Activated naive CD8-positive, alpha-beta T cell treated with anti-CD3 and anti-CD28 coated beads, Interleukin-2, amount 50 U/mL, for 16 hours (primary cell): Measurements from ENCODE around the gene ZNF195.
"Not testable (repeated sequence)": the region's sequence is repeated elsewhere in the genome, so short reads cannot be mapped to it uniquely, and the experiment has no call there.

Experiments
- DNase-seq: peaks from one replicate; pipeline ENCODE4 v3.0.0-alpha.2; 2020; ENCODE audit warnings: low read depth, low spot score

Gene ZNF195

DNA sequence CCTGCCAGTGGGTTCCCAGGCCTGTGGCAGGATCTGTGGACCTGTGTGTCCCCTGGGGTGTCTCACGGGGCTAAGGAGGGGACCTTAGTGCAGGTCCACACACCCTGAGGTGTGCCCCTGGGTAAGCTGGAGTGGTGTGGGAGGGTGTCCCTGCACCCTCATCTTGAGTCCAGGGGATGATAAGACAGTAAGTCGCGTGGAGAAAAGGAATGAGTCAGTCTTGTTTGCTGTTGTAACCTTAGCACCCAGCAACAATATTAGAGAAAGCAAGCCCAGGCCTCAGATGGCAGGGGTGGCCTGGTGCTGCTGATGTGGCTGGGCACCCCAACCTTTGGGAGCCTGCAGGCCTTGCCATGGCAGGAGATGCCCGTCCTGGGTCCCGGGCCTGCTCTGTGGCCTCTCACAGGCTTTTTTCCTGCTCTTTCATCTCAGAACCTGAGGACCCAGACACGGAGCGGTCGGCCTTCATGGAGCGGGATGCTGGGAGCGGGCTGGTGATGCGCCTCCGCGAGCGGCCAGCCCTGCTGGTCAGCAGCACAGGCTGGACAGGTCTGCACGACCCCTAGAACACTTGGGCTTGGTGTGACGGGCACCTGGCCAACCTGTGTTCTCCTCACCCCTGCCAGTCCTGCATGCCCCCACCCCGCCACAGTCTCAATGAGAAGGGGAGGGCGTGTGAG lies 23.4 kb upstream of the ZNF195 start:
- not testable (repeated sequence) for DNase-seq

DNA sequence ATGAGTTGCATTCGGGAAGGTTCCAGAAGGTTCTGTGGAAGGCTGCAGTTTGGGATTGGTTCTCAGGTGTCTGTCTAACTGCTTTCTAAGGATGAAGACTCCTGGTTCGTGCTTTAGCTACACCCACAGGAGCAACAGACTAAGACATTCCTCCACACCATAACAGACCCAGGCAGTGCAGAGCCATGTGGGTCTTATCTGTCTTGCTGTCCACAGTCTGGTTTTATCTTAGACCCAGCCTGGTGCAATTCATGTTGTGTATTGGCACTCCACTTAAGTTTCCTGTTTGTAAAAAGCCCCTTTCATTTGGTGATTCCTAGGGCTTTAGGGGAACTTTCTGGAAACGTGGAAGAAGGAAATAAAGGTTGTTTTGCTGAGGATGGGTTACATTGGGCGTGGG lies 22.1 kb upstream of the ZNF195 start:
- DNase-seq = not testable (repeated sequence)

DNA sequence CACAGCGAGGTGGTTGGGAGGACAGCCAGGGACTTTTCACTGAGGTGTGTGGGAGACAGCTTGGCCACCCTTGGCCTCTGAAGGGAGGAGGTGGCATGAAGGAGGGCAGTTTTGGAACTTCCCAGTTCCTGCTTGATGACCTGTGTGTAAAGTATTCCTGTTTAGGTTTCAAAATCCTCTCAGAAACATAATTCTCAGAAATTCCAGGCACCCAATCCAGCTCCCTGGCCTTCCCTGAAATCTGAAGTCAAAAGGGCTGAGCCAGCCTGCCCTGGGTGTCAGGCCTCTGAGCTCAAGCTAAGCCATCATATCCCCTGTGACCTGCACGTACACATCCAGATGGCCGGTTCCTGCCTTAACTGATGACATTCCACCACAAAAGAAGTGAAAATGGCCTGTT lies 19.6 kb upstream of the ZNF195 start:
- not testable (repeated sequence) for DNase-seq

DNA sequence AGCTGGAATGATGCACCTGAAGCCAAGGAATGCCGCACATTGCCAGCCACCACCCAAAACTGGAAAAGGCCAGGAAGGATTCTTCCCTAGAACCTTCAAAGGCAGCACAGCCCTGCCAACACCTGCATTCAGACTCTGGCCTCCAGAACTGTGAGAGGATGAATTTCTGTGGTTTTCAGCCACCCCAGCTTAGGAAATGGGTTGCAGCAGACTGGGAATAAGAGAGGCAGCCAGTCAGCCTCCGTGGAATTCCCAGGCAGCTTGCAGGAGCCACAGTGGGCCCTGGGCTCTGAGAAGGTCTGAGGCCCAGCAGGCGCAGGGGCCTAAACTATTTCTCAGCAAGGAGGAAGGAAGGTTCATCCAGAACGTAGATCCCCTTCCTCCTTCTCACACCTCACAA lies 19.2 kb upstream of the ZNF195 start:
- DNase-seq = not testable (repeated sequence)

DNA sequence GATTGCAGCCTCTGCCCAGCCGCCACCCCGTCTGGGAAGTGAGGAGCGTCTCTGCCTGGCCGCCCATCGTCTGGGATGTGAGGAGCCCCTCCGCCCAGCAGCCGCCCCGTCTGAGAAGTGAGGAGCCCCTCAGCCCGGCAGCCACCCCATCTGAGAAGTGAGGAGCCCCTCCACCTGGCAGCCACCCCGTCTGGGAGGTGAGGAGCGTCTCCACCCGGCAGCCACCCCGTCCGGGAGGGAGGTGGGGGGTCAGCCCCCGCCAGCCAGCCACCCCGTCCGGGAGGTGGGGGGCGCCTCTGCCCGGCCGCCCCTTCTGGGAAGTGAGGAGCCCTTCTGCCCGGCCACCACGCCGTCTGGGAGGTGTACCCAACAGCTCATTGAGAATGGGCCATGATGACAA lies 18.3 kb upstream of the ZNF195 start:
- DNase-seq = not testable (repeated sequence)

DNA sequence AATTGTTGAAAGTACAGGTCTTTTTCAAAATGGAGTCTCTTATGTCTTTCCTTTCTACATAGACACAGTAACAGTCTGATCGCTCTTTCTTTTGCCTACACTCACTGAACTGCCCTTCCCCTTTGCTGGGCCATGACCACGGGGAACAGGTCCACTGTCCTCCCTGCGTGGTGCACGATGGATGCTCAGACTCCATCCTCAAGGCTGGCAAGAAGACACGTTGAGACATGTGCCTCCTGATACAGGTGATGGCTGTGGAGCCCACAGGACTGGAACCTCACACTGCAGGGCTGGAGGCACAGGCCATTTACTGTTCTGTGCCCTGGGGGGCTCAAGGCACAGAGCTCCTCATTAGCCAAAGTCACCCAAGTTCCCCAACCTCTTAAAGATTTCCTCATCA lies 16.5 kb upstream of the ZNF195 start:
- DNase-seq = not testable (repeated sequence)

DNA sequence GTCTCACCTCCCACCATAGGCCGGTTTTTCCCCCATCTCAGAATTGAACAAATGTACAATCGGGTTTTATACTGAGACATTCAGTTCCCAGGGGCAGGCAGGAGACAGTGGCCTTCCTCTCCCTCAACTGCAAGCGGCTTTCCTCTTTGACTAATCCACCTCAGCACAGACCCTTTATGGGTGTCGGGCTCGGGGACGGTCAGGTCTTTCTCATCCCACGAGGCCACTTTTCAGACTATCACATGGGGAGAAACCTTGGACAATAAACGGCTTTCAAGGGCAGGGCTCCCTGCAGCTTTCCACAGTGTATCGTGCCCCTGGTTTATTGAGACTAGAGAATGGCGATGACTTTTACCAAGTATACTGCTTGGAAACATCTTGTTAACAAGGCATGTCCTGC lies 16.0 kb upstream of the ZNF195 start:
- DNase-seq = not testable (repeated sequence)

DNA sequence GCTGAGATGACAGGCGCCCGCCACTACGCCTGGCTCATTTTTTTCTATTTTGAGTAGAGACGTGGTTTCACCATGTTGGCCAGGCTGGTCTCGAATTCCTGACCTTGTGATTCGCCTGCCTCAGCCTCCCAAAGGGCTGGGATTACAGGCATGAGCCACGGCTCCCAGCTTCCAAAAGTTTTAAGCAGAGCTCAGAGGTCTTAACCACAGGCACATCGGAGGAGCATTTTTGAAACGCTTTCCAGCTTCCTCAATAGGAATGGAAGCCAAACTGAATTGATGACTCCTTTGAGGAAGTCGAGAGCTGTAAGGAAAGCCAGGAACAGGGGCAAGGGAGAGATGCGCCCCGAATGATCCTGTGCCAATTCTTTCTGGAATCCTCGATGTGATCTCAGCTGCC lies 14.5 kb upstream of the ZNF195 start:
- DNase-seq = not testable (repeated sequence)

DNA sequence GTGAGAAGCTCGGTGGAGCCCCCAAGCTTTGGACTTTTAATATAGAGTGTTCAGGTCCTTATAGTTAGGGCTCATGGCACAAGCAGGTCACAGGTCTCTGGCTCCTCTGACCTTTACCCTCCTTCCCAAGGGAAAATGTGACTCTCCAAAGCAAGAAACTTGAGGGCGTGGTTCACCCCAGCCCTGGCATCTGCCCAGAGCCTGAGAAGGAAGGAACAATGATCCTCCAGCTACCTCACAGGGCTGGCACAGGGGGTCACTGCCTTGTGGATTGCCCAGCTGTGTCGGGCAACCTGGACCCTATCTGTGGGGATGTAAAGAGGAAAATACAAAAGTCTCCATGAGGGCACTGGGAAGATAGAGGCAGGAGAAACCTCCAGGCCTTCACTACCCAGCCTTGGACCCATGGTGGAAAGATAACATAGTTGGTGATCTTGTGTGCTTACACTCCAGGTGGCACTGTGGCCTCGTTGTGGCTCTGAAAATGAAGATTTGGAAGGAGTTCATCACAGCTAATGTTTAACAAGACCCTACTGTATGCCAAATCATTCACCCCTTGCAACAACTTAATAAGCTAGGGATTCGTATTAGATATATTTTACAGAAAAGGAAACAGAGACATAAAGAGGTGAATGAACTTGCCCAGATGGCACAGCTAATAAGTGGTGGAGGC lies 3.8 kb upstream of the ZNF195 start:
- no peak for DNase-seq

DNA sequence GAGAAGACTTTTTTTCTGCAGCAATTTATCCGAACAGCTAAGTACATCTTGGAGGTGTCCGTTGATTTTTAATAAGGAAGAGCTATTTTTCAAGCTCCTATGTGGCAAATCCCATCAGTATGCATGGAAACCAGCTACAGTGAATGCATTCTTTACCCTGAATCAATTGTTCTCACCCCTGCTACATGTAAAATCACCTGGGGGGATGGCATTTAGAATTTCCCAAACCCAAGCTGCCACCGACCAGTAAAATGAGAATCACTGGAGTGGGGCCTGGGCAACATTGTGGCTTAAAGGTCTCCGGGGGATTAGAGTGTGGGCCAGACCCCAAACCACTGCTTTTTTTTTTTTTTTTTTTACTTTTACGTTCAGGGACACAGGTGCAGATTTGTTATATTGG lies 2.8 kb upstream of the ZNF195 start:
- no peak for DNase-seq

DNA sequence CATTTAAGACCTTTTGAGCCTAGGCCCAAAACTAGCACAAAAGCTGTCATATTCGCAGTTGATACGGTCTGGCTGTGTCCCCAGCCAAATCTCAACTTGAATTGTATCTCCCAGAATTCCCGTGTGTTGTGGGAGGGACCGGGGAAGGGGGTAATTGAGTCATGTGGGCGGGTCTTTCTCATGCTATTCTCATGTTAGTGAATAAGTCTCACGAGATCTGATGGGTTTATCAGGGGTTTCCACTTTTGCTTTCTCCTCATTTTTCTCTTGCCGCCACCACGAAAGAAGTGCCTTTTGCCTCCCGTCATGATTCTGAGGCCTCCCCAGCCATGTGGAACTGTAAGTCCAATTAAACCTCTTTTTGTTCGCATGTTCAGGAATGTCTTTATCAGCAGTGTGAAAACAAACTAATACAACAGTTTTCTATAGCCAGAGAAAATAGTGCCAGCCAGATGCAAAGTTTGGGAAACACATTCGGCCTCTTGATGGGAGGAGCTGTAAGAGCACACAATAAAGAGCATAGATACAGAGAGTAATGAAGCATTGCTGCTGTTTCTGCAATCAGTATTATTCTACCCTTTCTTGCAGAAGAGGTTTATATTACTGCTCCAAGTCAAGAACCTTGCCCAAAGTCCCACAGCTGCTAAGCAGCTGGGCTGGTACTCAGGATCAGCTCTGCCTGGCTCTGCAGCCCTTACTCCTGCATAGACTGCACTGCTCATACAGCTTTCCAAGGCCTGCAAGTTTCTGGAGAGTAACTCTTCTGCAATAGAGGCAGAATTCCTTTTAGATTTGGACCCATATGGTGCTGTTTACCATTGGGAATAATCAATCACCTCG lies 2.0 kb upstream of the ZNF195 start:
- no peak for DNase-seq

DNA sequence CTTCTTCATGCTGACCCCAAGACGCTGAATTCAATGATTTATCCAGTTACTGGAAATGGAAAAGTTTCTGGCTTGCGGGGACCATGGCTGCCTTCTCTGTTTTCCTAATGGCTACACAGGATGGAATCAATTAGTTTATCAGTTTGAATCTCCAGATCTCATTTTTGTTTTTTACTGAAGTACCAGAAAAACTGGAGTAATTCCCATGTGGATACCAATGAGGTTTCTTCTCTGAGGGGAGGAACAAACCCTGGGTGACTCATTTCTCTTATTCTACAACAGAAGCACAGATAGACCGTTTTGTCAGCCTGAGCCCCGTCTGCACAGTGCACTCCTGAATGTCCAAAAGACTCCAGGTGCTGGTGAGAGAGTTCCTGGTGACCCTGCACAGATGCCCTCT lies 3.4 kb downstream of the ZNF195 start:
- DNase-seq = no peak

DNA sequence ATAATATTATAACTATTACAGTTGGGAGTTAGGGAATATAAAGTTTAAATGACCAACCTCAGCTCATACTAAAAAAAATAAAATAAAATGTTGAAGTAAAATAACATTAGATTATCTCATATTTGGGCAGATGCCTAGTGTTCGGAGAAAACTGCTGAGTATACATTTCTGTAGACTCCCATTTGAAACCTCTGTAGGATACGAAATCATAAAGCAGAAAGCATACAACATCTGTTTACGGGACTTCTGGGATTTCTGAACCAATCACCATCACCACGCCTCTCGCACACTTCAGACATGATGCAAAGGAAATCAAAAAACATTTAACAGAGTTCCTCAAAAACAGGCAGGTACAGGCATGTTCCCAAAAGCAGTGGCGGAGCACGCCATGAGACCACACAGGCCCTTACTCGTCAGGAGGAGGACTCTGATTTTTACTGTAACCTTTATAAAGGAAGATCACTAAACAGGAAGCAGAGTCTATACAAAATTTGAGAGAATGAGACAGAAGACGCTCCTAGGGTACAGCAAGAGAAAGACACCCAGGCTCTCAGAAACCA lies 8.6 kb downstream of the ZNF195 start:
- no peak for DNase-seq

DNA sequence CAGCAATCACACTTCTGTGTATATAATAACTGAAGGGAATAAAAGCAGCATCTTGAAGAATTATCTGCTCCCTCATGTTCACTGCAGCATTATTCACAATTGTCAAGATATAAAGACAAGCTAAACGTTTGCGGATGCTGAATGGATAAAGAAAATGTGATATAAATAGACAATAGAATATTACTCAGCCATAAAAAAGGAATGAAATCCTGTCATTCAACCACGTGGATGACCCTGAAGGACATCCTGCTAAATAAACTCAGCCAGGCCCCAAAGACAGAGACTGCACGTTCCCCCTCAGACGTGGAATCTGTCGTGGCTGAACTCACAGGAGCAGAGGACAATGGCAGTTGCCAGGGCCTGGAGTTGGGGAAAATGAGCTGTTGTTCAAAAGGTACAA lies 9.6 kb downstream of the ZNF195 start:
- DNase-seq = no peak

DNA sequence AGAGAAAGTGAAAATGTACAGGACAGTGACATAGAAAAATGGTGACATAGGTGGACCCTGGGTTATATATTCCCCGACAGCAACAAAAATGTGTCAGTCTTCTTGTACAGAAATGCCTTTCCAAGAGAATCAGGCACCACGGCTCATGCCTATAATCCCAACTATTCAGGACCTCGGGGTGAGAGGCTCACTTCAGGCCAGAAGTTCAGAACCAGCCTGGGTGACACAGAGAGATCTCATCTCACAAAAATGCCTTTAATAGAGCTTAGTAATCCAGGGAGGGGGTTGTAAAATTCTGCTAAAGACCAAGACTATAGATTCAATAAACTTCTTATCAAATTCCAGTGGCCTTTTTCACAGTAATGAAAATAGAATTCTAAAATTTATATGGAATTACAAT lies 10.7 kb downstream of the ZNF195 start:
- DNase-seq = no peak

DNA sequence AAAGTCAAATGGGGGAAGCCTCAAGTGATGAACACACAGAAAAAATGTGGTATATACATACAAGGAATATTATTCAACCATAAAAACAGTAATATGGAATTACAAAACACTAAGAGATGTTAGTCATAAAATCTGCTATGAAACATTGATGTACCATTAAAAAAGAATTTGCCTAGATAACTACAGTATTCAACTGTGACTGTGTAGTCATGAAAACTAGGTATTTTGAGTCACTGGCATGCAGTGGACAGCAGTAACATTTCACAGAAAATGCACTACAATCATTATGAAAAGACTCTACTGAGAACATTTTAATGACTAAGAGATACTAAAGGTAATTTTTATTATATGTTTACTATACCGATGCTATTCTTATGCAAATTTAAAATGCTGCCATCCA lies 11.7 kb downstream of the ZNF195 start:
- no peak for DNase-seq

DNA sequence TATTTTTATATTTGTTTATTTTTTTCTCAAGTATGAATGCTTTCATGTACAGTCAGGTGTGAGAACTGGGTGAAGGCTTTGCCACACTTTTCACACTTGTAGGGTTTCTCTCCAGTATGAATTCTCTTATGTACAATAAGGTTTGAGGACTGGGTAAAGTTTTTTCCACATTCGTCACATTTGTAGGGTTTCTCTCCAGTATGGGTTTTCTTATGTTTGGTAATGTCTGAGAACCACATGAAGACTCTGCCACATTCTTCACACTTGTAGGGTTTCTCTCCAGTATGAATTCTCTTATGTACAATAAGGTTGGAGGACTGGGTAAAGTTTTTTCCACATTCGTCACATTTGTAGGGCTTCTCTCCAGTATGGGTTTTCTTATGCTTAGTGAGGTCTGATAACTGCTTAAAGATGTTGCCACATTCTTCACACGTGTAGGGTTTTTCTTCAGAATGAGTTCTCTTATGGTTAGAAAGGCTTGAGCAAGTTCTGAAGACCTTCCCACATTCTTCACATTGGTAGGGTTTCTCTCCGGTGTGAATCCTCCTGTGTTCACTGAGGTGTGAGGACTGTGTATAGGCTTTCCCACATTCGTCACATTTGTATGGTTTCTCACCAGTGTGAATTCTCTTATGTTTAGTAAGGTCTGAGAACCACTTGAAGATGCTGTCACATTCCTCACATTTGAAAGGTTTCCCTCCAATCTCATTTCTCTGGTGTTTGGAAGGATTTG lies 19.7 kb downstream of the ZNF195 start:
- no peak for DNase-seq

DNA sequence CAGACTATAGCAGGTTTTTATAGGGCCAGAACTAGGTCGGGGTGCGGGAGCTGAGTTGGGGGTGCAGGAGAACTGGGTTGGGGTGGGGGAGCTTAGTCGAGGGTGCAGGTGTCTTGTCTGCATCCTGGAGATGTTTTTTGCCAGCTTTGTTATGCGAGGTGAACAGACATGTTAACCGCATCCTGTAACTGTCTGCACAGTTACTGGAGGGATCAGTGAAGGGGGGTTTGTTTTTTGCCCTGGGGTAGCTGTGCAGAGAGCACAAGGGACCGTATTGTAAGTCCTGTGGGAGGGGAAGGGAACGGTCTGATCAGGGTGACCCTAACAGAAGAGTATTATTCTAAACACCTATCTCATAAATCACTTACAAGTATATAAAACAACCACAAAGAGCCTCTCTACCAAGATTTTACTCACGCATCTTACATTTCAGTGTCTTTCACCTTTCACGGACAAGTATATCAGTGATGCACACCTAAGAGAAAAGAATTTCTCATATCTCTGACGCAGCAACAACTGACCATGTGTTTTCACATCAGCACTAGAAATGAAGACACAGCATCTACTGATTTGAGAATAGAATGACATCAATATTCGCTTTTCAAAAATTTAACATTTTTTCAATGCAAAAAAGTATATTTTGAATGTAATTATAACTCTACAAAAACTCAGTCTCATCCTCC lies 20.8 kb downstream of the ZNF195 start:
- DNase-seq = no peak

DNA sequence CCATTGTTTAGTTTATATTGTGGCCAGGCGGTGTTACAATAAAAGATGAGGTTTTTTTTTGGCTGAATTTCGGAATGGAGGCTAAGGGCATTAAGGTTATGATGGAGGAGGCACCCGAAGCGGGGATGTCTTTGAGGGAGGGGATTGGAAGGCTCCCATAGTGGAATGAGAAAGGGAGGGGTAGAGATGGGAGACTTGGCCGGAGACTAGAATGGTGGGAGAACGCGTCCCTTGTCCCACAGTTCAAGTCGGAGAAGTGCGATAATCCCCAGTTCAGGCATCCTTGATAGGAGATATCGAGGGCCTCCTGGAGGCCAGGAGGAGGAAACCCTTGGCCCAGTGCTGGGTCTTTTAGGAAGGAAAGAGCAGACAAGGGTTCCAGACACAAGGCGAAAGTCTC lies 21.6 kb downstream of the ZNF195 start:
- no peak for DNase-seq

DNA sequence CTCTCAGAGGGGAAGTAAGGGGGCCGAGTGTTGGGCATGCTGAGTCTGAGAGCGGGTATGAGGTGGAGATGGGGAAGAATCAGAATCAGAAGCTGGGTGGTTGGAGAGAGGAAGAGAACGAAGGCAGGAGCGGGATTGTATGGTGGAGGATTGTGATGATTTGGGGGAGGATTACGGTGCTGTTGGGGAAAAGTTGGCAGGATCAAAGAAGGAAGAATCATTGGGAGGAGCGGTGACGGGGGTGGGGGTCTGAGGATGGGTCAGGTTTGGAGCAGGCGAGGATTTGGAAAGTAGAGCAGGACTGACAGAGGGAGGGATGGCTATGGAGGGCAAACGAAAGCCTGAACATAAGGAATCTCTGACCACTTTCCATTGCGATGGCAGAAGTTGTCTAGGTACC lies 22.1 kb downstream of the ZNF195 start:
- no peak for DNase-seq

DNA sequence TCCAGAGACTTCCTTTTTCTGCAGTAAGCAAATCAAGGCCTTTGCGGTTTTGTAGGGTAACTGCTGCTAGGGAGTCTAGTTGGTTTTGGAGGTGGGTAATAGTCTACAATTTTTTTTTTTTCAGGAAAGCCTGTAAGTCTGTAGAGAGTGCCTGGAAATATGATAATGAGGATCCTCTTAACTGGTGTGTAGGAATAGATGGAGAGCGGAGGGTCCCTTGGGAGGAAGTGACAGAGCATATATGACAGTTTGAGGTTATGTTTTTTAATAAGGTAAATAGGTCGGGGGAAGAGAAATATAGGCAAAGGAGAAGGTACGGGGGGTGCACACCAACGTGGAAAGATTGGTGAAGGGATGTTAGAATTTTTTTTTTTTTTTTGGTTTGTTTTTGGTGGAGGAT lies 25.9 kb downstream of the ZNF195 start:
- DNase-seq = no peak
